ENCODE results near the gene PARD3.

DNA sequence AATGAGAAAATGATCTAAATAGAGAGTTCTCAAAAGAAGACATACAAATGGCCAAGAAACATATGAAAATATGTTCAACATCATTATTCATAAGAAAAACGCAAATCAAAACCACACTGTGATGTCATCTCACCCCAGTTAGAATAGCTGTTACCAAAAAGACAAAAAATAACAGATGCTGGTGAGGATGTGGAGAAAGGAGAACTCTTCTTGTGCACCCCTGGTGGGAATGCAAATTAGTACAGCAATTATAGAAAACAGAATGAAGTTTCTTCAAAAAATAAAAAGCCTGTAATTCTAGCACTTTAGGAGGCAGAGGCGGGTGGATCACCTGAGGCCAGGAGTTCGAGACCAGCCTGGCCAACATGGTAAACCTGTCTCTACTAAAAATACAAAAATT lies 199.3 kb downstream of the PARD3 start:
- TF ChIP-seq POLR2A (IDR thresholded peaks at IDR 0.05), result no peak
- no peak for TF ChIP-seq EP300 (IDR thresholded peaks at IDR 0.05)
- no peak for TF ChIP-seq POLR2AphosphoS5 (IDR thresholded peaks at IDR 0.05)
